ENCODE measurements around the gene RPL22L1. TPM values are rescaled to one million over a fixed set of nuclear protein-coding genes. Genes with fewer than 3 reads are reported as not detected.

The RPL22L1 gene
- total RNA-seq, 1 experiment from 2014 or later: 40.0 TPM

- no peak overlapping the region for H3K4me2 ChIP-seq (ENCODE audit: low read length)
- no peaks in the 10 kb centered on the region for H3K4me1 ChIP-seq (ENCODE audit: insufficient read depth, low read length)
- intact Hi-C loops (cut with micrococcal nuclease): no loop called here
- H2AFZ ChIP-seq (ENCODE audit: low read length): no peak overlapping the region
- H3K36me3 ChIP-seq (ENCODE audit: low read depth, low read length): no peaks in the 10 kb centered on the region; the same call in 1 of the 2 replicates
- no peak overlapping the region for H3K9ac ChIP-seq (ENCODE audit: low read length)
- H3K79me2 ChIP-seq (ENCODE audit: low read length): no peaks in the 10 kb centered on the region
- no peaks in the 10 kb centered on the region for H3F3A ChIP-seq (ENCODE audit: low read length, unreplicated experiment)
- CTCF ChIA-PET: no interaction called here
- no peak overlapping the region for H3K27ac ChIP-seq (ENCODE audit: low read length)
- POLR2A ChIA-PET (ENCODE audit: unreplicated experiment): no interaction called here
- no peaks in the 10 kb centered on the region for H3K9me3 ChIP-seq (ENCODE audit: low read length)
- no peaks in the 10 kb centered on the region for H3K9me2 ChIP-seq (replicated peaks; ENCODE audit: low read length)
- no peak overlapping the region for H3K4me3 ChIP-seq (ENCODE audit: low read length)
- BruUV-seq (replicated peaks): no TSS peak
- no peaks in the 10 kb centered on the region for H3K27me3 ChIP-seq (ENCODE audit: low read length)
- DNase-seq: no peak
- ATAC-seq: no peak
- no peaks in the 10 kb centered on the region for H4K20me1 ChIP-seq (ENCODE audit: low read length)
- TF ChIP-seq CTCF (conservative IDR thresholded peaks at IDR 0.05; ENCODE audit: low read depth, low read length): no peak
- TF ChIP-seq EZH2phosphoT487 (IDR thresholded peaks at IDR 0.05; ENCODE audit: borderline replicate concordance, low read length): no peak
- no peak for TF ChIP-seq EZH2 (IDR thresholded peaks at IDR 0.05; ENCODE audit: low read length, unreplicated experiment)
Measured at GRCh38 chr3:170893895-170894294, 23.9 kb upstream of the RPL22L1 start.

GRCh38 chr3:170889630-170890029 is 19.6 kb upstream of the RPL22L1 start:
- intact Hi-C loops (cut with micrococcal nuclease): no loop called here
- CTCF ChIA-PET: no interaction called here

More at GRCh38 chr3:170889630-170890029, 19.6 kb upstream of the RPL22L1 start:
- Histone ChIP-seq H3K9ac (ENCODE audit: low read length) (no peak overlapping the region), H2AFZ (ENCODE audit: low read length) (no peak overlapping the region), H3K4me1 (ENCODE audit: insufficient read depth, low read length) (no peaks in the 10 kb centered on the region), H4K20me1 (ENCODE audit: low read length) (no peaks in the 10 kb centered on the region), H3K4me2 (ENCODE audit: low read length) (no peak overlapping the region), H3K27ac (ENCODE audit: low read length) (no peak overlapping the region), H3K79me2 (ENCODE audit: low read length) (no peaks in the 10 kb centered on the region), H3K4me3 (ENCODE audit: low read length) (no peak overlapping the region), H3K9me2 (replicated peaks; ENCODE audit: low read length) (no peaks in the 10 kb centered on the region), H3K36me3 (ENCODE audit: low read depth, low read length) (no peaks in the 10 kb centered on the region), H3K9me3 (ENCODE audit: low read length) (no peaks in the 10 kb centered on the region), H3F3A (ENCODE audit: low read length, unreplicated experiment) (no peaks in the 10 kb centered on the region), H3K27me3 (ENCODE audit: low read length) (no peaks in the 10 kb centered on the region)
- ATAC-seq (no peak), DNase-seq (no peak)
- BruUV-seq (replicated peaks): no TSS peak
- no peak for TF ChIP-seq EZH2phosphoT487 (IDR thresholded peaks at IDR 0.05; ENCODE audit: borderline replicate concordance, low read length)
- no peak for TF ChIP-seq EZH2 (IDR thresholded peaks at IDR 0.05; ENCODE audit: low read length, unreplicated experiment)
- TF ChIP-seq CTCF (conservative IDR thresholded peaks at IDR 0.05; ENCODE audit: low read depth, low read length): no peak
- POLR2A ChIA-PET (ENCODE audit: unreplicated experiment): interaction anchor here (0.7 kb wide), 1 partner anchor 1452 kb away, joined by 3 read pairs; no protein-coding TSS in a partner anchor

All from PC-3 (cell line).